Mucosa of rectum (tissue), 2 donors: Measurements from ENCODE around the gene ALX4.

Source experiments
- H3K27ac ChIP-seq, 2 donors: one replicate each; pipeline ENCODE4 v1.7.0; 2013; ENCODE audit warnings: inconsistent platforms in 2 of 2, low read depth in 2 of 2, low read length in 2 of 2
- H3K27me3 ChIP-seq, 2 donors: one replicate each; pipeline ENCODE4 v1.7.0; 2013; ENCODE audit warnings: low read length in 2 of 2; ENCODE audit not compliant: control insufficient read depth in 2 of 2, insufficient read depth in 2 of 2
- H3K36me3 ChIP-seq, 2 donors: one replicate each; pipeline ENCODE4 v1.7.0; 2013; ENCODE audit warnings: low read length in 2 of 2; ENCODE audit not compliant: control insufficient read depth in 2 of 2, insufficient read depth in 2 of 2
- H3K4me1 ChIP-seq, 2 donors: one replicate each; pipeline ENCODE4 v1.7.0; 2013; ENCODE audit warnings: low read length in 2 of 2, mild to moderate bottlenecking in 1 of 2; ENCODE audit not compliant: control insufficient read depth in 2 of 2, insufficient read depth in 2 of 2
- H3K4me3 ChIP-seq, 2 donors: one replicate each; pipeline ENCODE4 v1.7.0; 2013; ENCODE audit warnings: low read length in 2 of 2
- H3K9ac ChIP-seq, 2 donors: one replicate each; pipeline ENCODE4 v1.7.0; 2013; ENCODE audit warnings: low read length in 2 of 2, low read depth in 1 of 2, mild to moderate bottlenecking in 1 of 2
- H3K9me3 ChIP-seq, 2 donors: one replicate each; pipeline ENCODE4 v1.7.0; 2013; ENCODE audit warnings: low read length in 2 of 2; ENCODE audit not compliant: control insufficient read depth in 2 of 2
- donor health status: healthy.
- donor health status: Normal muscosa, but diverticular disease.

The ALX4 gene

DNA sequence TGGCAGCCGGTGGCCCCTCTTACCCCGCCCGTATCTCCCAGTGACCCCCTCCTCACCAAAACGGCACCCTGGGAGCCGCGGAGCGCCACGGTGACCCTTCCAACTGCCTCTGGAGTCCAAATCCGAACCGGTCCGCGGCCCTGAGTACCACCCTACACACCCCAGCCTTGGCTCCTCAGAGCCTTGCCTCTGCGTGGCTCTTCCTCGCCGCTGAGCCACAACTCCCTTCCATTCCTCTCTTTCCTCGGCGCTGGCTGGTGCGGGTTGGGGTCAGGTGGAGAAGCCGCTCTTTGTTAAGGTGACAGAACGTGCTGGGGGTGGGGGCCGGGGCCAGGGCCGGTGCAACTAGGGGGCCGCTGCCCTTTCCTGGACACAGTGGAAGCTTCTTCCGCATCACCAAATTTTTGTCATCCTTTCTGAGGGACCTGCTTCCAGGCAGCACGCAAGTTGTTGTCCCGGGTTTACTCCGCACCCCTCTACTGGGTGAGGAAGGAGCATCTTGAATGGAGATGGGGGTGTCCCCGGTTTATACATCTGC lies 6.5 kb downstream of the ALX4 start:
- Histone ChIP-seq H3K9ac (no peak overlapping the region), H3K27me3 (peaks cover 57 to 58% of the 10 kb centered on the region in 2 donors), H3K27ac (no peak overlapping the region)

GRCh38 chr11:44301564-44302271 lies 8.2 kb downstream of the ALX4 start:
- Histone ChIP-seq H3K27me3 (peaks cover 40 to 45% of the 10 kb centered on the region in 2 donors), H3K27ac (no peak overlapping the region), H3K36me3 (no peaks in the 10 kb centered on the region), H3K4me1 (peaks cover 3 to 10% of the 10 kb centered on the region in 2 donors), H3K9me3 (no peaks in the 10 kb centered on the region), H3K4me3 (no peak overlapping the region), H3K9ac (no peak overlapping the region)

More for the DNA sequence above, 6.5 kb downstream of the ALX4 start:
- peaks cover 3 to 10% of the 10 kb centered on the region in 2 donors for H3K4me1 ChIP-seq
- no peaks in the 10 kb centered on the region for H3K36me3 ChIP-seq
- no peaks in the 10 kb centered on the region for H3K9me3 ChIP-seq
- H3K4me3 ChIP-seq, result no peak overlapping the region

DNA sequence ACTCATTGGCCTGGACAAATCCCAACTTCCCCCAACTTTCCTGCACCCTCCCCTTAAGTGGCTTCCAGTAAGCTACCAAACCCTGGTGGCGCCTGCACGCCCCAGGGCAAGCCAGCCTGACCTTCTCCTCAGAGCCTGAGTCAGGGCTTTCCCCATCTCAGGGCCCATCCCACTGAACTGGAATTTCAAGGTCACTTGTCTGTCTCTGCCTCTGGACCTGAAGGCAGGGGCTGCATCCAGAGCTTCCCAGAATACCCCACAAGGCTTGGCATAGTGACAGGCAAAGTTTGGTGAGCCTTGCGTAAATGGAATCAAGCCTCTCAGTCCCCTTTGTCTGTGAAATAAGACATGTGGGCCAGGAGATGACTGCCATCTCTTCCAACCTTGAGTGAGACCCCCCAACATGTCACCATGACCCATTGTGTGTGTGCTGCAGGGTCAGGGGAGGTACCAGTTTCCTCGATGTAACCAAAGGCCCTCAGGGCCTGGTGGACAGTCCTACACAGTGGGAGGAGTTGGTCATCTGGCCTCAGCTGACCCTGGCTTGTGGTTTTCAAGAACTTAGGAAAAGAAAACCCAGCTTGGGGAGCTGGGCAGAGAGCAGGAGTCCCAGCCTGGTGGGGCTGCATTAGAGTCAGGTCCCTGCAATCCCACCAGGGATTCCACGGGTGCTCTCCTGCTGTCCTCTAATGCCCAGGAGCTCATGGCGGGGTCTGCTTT lies 8.9 kb downstream of the ALX4 start:
- H3K9ac ChIP-seq, result no peak overlapping the region
- H3K27ac ChIP-seq, result no peak overlapping the region
- no peaks in the 10 kb centered on the region for H3K36me3 ChIP-seq
- H3K4me3 ChIP-seq, result no peak overlapping the region
- no peaks in the 10 kb centered on the region for H3K9me3 ChIP-seq
- peaks cover 3 to 10% of the 10 kb centered on the region in 2 donors for H3K4me1 ChIP-seq
- peaks cover 33 to 38% of the 10 kb centered on the region in 2 donors for H3K27me3 ChIP-seq

DNA sequence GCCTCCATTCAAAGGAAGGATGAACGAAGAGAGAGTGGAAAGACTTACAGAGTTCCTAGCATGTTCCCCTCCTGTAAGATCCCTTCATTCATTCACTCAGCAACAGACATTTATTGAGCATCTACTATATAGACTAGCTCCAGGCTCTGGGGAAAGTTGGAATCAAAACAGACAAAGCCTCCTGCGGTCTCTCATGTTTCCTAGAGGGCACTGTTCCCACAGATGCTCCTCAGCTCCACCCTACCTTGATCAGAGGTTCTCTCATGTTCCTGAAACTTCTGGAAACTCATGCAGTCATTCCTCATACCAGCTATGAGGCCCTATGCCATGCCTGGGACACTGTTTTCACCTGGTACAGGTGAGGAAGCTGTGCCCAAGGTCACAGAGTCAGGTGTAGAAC lies 11.1 kb downstream of the ALX4 start:
- no peak overlapping the region for H3K9ac ChIP-seq
- H3K36me3 ChIP-seq, result no peaks in the 10 kb centered on the region
- H3K4me3 ChIP-seq, result no peak overlapping the region
- H3K27me3 ChIP-seq, result peaks cover 13 to 16% of the 10 kb centered on the region in 2 donors
- H3K4me1 ChIP-seq, result no peaks in the 10 kb centered on the region
- no peak overlapping the region for H3K27ac ChIP-seq
- H3K9me3 ChIP-seq, result no peaks in the 10 kb centered on the region

DNA sequence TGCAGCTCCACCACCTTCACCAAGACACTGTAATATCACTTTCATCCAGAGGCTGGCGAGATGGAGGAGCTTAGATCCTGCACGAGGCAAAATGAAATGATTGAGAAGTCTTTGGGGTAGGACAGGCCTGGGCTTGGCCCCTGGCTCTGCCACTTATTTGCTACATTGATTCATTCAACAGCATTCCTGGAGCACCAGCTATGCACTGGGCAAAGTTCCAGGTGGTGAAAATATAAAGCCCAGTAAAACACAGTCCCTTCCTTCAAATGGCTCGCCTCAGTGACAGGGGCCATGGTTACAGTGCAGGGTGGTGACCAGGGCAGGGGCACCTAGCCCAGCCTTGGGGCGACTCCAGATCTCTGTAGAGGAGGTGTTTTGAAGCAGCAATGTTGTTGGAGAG lies 19.7 kb downstream of the ALX4 start:
- Histone ChIP-seq H3K9me3 (no peaks in the 10 kb centered on the region), H3K27ac (no peak overlapping the region), H3K4me3 (no peak overlapping the region), H3K9ac (no peak overlapping the region), H3K27me3 (no peaks in the 10 kb centered on the region), H3K36me3 (no peaks in the 10 kb centered on the region), H3K4me1 (no peaks in the 10 kb centered on the region)

- Histone ChIP-seq H3K27ac (no peak overlapping the region), H3K4me3 (no peak overlapping the region), H3K36me3 (no peaks in the 10 kb centered on the region)
Measured at GRCh38 chr11:44288133-44288526, 21.8 kb downstream of the ALX4 start.

GRCh38 chr11:44286911-44287310 lies 23.0 kb downstream of the ALX4 start:
- Histone ChIP-seq H3K4me1 (no peaks in the 10 kb centered on the region), H3K9ac (no peak overlapping the region), H3K9me3 (no peaks in the 10 kb centered on the region), H3K27me3 (no peaks in the 10 kb centered on the region), H3K36me3 (no peaks in the 10 kb centered on the region), H3K4me3 (no peak overlapping the region), H3K27ac (no peak overlapping the region)

More at GRCh38 chr11:44288133-44288526, 21.8 kb downstream of the ALX4 start:
- Histone ChIP-seq H3K9ac (no peak overlapping the region), H3K9me3 (no peaks in the 10 kb centered on the region), H3K4me1 (no peaks in the 10 kb centered on the region), H3K27me3 (no peaks in the 10 kb centered on the region)

GRCh38 chr11:44286268-44286880 lies 23.6 kb downstream of the ALX4 start:
- H3K4me3 ChIP-seq, result no peak overlapping the region
- H3K4me1 ChIP-seq, result no peaks in the 10 kb centered on the region
- no peak overlapping the region for H3K27ac ChIP-seq
- no peaks in the 10 kb centered on the region for H3K9me3 ChIP-seq
- H3K36me3 ChIP-seq, result no peaks in the 10 kb centered on the region
- no peaks in the 10 kb centered on the region for H3K27me3 ChIP-seq
- no peak overlapping the region for H3K9ac ChIP-seq

DNA sequence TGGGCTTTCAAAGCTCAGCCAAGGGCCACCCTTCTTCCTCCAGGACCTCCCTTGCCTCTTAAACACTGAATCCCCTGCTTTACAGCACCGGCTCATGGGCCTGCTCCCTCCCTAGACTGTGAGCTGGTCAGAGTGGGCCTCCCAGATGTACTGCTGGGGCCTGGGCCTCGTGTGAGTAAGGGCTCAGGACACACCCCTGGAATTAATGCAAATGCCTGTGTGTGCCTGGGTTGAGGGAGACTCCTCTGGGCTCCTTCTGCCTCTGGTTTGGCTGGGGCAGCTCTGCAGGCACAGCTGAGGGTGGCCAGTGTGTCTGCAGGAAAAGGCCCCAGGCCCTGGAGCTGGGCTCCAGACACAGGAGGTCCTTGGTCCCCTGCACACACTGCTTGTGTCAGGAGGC lies 24.2 kb downstream of the ALX4 start:
- no peaks in the 10 kb centered on the region for H3K4me1 ChIP-seq
- H3K27ac ChIP-seq, result no peak overlapping the region
- no peaks in the 10 kb centered on the region for H3K27me3 ChIP-seq
- H3K4me3 ChIP-seq, result no peak overlapping the region
- H3K9ac ChIP-seq, result no peak overlapping the region
- H3K9me3 ChIP-seq, result no peaks in the 10 kb centered on the region
- H3K36me3 ChIP-seq, result no peaks in the 10 kb centered on the region

DNA sequence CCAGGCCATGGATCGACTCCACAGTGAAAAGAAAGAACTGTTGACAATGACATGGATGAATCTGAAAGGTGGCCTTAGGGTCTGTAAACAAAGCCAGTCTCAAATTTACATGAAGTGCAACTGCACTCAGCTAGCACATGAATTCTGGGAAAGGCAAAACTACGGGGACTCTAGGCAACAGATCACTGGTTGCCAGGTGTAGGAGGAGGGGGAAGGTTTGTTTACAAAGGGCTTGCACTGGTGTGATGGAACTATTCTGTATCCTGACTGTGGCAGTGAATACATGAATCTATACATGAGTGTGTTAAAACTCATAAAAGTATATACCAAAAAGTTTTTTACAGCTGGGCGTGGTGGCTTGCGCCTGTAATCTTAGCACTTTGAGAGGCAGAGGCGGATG lies 27.3 kb downstream of the ALX4 start:
- no peak overlapping the region for H3K4me3 ChIP-seq

More for the DNA sequence above, 27.3 kb downstream of the ALX4 start:
- no peaks in the 10 kb centered on the region for H3K4me1 ChIP-seq
- H3K36me3 ChIP-seq, result no peaks in the 10 kb centered on the region
- no peaks in the 10 kb centered on the region for H3K27me3 ChIP-seq
- H3K9me3 ChIP-seq, result no peaks in the 10 kb centered on the region
- no peak overlapping the region for H3K27ac ChIP-seq
- H3K9ac ChIP-seq, result no peak overlapping the region
